Stimulated activated CD8-positive, alpha-beta memory T cell treated with anti-CD3 and anti-CD28 coated beads, Interleukin-4, amount 100 ng/mL, for 24 hours (primary cell): ENCODE measurements around the gene WDR48.

ENCODE experiments used
- DNase-seq: peaks from one replicate; pipeline ENCODE4 v3.0.0-alpha.2; 2020; ENCODE audit warnings: low read depth

WDR48 gene

GRCh38 chr3:39140341-39140971 lies 88.6 kb downstream of the WDR48 start:
- DNase-seq: no peak

GRCh38 chr3:39141171-39141995 lies 89.6 kb downstream of the WDR48 start:
- no peak for DNase-seq

GRCh38 chr3:39142067-39142466 lies 90.3 kb downstream of the WDR48 start:
- no peak for DNase-seq

GRCh38 chr3:39143051-39143885 lies 91.5 kb downstream of the WDR48 start:
- no peak for DNase-seq

- no peak for DNase-seq
Observed at GRCh38 chr3:39144095-39144747, 92.4 kb downstream of the WDR48 start.

- no peak for DNase-seq
Observed at GRCh38 chr3:39144748-39145380, 93.0 kb downstream of the WDR48 start.

GRCh38 chr3:39146083-39146501 lies 94.3 kb downstream of the WDR48 start:
- no peak for DNase-seq
